SHP77 (cell line): ENCODE data around the gene AKIRIN1.
"Not testable (repeated sequence)": the region's sequence is repeated elsewhere in the genome, so short reads cannot be mapped to it uniquely, and the experiment has no call there.

Experiments used
- DNase-seq, 2 experiments: peaks; one replicate each; lab custom pipeline; 2025; lab: John Stamatoyannopoulos, UW

AKIRIN1 gene

DNA sequence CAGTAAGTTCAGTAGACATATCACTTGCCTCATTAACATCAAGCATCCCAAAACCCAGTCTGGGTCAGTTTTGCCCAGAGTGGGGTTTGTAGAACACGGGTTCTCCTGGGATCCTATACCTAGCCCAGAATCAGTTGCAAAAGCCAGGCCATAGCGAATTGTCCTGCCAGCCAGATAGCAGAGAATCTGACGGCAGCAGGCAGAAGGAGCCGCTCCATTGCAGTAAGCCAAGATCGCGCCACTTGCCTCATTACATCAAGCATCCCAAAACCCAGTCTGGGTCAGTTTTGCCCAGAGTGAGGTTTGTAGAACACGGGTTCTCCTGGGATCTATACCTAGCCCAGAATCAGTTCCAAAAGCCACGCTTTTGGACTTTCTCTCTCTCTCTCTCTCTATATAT lies 54.2 kb downstream of the AKIRIN1 start:
- no peak for DNase-seq

DNA sequence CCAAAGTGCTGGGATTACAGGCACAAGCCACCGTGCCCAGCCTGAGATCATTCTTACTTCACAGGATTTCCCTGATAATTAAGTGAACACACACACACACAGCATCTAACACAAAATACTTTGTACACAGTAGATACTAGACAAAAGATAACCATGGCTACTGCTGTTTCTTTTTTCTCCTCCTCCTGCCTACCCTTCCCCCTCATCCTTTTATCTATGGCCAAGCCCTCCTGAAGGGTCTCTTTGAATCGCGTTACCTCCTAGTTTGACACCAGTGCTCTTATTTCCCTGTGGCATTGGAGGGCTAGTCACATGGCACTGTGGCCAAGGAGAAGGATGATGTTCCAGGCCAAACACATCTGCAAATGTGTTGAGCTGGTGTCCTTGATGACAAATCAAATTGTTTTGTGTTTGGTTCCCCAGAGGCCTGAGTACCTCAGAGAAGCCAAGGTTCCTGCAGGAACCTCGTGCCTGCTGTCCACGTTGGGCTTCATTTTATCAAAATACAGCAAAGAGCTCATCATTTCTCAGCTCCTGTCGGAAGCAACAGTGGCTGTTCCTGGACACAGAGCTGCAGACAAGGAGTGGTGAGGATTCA lies 55.6 kb downstream of the AKIRIN1 start:
- no peak for DNase-seq

DNA sequence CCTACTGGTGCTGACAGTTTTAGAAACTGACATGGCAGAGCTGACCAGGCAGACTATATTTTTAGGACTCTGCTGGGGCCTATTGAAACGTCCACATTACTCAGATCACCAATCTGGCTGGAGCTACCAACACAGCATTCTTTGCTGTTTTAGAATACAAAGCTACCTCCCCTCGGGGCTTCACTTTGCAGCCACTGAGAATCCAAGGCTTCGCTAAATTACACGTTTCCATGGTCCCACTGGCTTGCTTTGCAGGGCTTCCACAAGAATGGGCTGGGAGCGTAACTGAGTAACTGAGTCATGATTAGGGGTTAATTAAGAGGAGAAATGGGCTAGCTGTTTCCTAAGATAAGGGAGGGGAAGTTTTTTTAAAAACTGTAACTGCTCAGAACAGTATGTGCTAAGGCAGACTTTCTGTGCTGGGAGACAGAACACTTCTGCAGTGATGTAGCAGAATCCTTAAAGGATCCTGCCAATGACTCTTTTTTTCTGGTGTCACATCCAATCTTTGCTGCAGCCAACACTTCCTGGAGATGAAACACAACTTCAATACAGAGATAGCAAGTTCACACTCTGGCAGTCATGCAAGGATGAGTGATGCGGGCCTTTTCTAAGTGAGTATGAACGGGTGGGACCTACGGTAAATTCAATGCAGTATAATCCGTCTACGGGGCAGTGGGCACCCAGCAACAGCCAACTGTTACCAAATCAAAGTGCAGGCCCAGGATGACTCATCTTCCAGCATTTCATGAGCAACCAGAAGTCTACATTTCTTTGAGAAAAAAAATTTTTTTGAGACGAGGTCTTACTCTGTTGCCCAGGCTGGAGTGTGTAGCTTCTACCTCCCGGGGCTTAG lies 56.5 kb downstream of the AKIRIN1 start:
- no peak for DNase-seq

- DNase-seq = no peak
Measured at GRCh38 chr1:39048745-39049370, 57.8 kb downstream of the AKIRIN1 start.

- DNase-seq = no peak
Measured at GRCh38 chr1:39050001-39050400, 58.9 kb downstream of the AKIRIN1 start.

DNA sequence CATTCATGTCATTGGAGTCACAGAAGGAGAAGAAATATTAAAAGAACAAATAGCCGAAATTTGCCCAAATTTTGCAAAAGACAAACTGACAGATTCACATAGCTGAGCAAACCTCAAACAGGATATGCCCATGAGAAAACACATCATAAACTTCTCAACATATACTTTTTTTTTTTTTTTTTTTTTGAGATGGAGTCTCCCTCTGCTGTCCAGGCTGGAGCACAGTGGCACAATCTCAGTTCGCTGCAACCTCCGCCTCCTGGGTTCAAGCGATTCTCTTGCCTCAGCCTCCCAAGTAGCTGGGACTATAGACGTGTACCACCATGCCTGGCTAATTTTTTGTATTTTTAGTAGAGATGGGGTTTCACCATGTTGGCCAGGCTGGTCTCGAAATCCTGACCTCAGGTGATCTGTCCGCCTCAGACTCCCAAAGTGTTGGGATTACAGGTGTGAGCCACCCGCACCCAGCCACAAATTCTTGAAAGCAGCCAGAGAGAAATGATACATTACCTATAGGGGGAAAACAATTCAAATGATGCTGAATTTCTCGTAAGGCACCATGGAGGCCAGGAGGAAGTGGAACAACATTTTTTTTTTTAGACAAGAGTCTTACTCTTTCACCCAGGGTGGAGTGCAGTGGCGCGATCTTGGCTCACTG lies 60.2 kb downstream of the AKIRIN1 start:
- DNase-seq = not testable (repeated sequence)

- DNase-seq = no peak
Measured at GRCh38 chr1:39051956-39052355, 60.9 kb downstream of the AKIRIN1 start.

GRCh38 chr1:39055213-39055710 lies 64.2 kb downstream of the AKIRIN1 start:
- DNase-seq = not testable (repeated sequence)
